ENCODE measurements around the gene PHACTR3.

- TF ChIP-seq, protein P1, sequence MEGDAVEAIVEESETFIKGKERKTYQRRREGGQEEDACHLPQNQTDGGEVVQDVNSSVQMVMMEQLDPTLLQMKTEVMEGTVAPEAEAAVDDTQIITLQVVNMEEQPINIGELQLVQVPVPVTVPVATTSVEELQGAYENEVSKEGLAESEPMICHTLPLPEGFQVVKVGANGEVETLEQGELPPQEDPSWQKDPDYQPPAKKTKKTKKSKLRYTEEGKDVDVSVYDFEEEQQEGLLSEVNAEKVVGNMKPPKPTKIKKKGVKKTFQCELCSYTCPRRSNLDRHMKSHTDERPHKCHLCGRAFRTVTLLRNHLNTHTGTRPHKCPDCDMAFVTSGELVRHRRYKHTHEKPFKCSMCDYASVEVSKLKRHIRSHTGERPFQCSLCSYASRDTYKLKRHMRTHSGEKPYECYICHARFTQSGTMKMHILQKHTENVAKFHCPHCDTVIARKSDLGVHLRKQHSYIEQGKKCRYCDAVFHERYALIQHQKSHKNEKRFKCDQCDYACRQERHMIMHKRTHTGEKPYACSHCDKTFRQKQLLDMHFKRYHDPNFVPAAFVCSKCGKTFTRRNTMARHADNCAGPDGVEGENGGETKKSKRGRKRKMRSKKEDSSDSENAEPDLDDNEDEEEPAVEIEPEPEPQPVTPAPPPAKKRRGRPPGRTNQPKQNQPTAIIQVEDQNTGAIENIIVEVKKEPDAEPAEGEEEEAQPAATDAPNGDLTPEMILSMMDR (IDR thresholded peaks at IDR 0.05; ENCODE audit: extremely low read depth in 1 of 2, insufficient read depth in 1 of 2, low read depth in 1 of 2, low read length in 2 of 2): no peak
- TF ChIP-seq MYC (IDR thresholded peaks at IDR 0.05; ENCODE audit: low read depth, low read length): no peak
Observed at GRCh38 chr20:59829054-59829785, 224.9 kb downstream of the PHACTR3 start.
